Epithelial cell of esophagus (primary cell): ENCODE measurements around the gene PANK4.
"Not testable (repeated sequence)": the region's sequence is repeated elsewhere in the genome, so short reads cannot be mapped to it uniquely, and the experiment has no call there.

Experiments
- DNase-seq: peaks from one replicate; pipeline ENCODE4 v3.0.0; 2010; ENCODE audit warnings: low read depth
- H3K4me3 ChIP-seq: 2 replicates; pipeline ENCODE4 v1.5.1; 2011; ENCODE audit warnings: mild to moderate bottlenecking, low read length, control low read depth
- CTCF ChIP-seq: IDR thresholded peaks from 2 replicates; pipeline ENCODE4 v1.5.1; 2011; ENCODE audit warnings: low read depth, mild to moderate bottlenecking, low read length, control low read depth, inconsistent platforms; ENCODE audit not compliant: insufficient read depth; ENCODE audit errors: missing control alignments

PANK4 gene

DNA sequence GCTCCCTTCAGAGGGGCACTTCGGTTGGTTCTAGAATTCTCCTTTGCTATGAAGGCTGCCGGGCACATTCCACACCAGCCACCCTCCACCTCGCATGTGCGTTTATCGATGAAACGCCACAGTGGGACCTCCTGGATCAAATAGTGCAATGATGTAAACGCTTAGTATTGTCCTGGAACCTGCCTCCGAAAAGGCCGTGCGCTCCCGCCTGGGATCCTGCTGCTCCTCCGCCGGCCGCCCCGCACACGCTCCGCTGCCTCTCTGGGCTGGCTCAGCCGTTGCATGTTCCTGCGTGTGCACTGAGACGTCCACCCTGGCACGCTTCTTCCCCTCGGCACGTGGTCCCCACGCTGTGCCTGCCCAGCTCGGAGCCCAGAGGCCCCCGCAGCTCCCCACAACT lies 25.8 kb upstream of the PANK4 start:
- no peak overlapping the region for H3K4me3 ChIP-seq
- TF ChIP-seq CTCF = no peak
- no peak for DNase-seq

DNA sequence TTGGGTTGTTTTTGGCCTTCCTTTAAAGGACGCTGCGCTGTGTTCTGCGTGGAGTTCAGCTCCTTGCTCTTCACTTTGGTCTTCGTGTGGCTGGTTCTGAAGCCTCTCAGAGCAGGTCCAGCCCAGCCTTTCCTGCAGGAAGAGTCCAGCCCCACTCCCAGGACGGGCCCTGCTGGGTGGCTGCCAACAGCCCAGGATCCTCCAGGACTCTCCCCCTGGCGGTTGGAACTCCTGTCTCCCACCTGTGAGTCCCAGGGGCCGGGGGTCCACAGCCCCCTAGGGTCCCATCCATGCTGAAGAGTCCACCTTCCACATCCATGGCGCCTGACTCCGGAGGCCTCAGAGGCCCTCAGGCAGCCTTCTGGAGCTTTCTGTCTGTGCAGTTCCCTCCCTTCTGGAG lies 25.1 kb upstream of the PANK4 start:
- DNase-seq, H3K4me3 ChIP-seq: not testable (repeated sequence)

GRCh38 chr1:2550309-2550861 lies 24.0 kb upstream of the PANK4 start:
- not testable (repeated sequence) for H3K4me3 ChIP-seq, DNase-seq

- not testable (repeated sequence) for H3K4me3 ChIP-seq, DNase-seq
Observed at GRCh38 chr1:2549367-2550029, 23.1 kb upstream of the PANK4 start.

- TF ChIP-seq CTCF = peak; percentile 93
- no peak overlapping the region for H3K4me3 ChIP-seq
- peak; percentile 83 for DNase-seq
Observed at GRCh38 chr1:2548068-2548589, 21.7 kb upstream of the PANK4 start.

GRCh38 chr1:2547210-2548067 lies 21.0 kb upstream of the PANK4 start:
- H3K4me3 ChIP-seq = peak overlapping the region; percentile 45
- no peak for TF ChIP-seq CTCF
- no peak for DNase-seq

GRCh38 chr1:2546515-2547209 lies 20.3 kb upstream of the PANK4 start:
- peak; percentile 85 for DNase-seq

More at GRCh38 chr1:2546515-2547209, 20.3 kb upstream of the PANK4 start:
- peak overlapping the region; percentile 45 for H3K4me3 ChIP-seq
- TF ChIP-seq CTCF = no peak
